Fibroblast of mammary gland (primary cell): ENCODE results near the gene DMAC2L.
A peak's percentile ranks its signal among the peaks of the same experiment; 100 is the strongest.

Experiments used
- DNase-seq: peaks from one replicate; pipeline ENCODE4 v3.0.0-alpha.2; 2010; ENCODE audit warnings: low read depth
- H3K4me3 ChIP-seq: 2 replicates; pipeline ENCODE4 v1.5.1; 2011; ENCODE audit warnings: low read depth, mild to moderate bottlenecking, low read length, moderate library complexity; ENCODE audit not compliant: control insufficient read depth
- TF ChIP-seq, protein P1 (sequence below): conservative IDR thresholded peaks from 2 replicates; pipeline ENCODE4 v1.5.1; 2011; ENCODE audit warnings: low read depth, low read length, inconsistent platforms; ENCODE audit not compliant: control insufficient read depth, insufficient read depth

Gene DMAC2L

DNA sequence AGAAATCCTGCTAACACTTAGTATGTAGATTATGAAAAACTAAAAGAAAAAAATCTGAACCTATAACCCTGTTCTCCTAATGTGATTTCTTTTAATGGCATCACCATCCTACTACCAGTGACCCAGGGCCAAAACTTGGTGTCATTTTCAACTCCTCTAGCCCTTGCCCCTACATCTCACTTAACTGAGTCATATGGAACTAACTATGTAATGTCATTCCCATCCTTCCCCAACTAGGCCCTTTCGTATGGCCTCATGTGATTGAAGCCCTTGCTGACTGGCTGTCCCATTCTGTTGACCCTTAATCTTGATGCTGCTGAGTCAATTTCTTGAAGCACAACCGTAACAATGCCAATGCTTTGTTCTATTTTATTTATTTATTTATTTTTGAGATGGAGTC is 7.6 kb downstream of the DMAC2L start:
- TF ChIP-seq, protein P1, sequence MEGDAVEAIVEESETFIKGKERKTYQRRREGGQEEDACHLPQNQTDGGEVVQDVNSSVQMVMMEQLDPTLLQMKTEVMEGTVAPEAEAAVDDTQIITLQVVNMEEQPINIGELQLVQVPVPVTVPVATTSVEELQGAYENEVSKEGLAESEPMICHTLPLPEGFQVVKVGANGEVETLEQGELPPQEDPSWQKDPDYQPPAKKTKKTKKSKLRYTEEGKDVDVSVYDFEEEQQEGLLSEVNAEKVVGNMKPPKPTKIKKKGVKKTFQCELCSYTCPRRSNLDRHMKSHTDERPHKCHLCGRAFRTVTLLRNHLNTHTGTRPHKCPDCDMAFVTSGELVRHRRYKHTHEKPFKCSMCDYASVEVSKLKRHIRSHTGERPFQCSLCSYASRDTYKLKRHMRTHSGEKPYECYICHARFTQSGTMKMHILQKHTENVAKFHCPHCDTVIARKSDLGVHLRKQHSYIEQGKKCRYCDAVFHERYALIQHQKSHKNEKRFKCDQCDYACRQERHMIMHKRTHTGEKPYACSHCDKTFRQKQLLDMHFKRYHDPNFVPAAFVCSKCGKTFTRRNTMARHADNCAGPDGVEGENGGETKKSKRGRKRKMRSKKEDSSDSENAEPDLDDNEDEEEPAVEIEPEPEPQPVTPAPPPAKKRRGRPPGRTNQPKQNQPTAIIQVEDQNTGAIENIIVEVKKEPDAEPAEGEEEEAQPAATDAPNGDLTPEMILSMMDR = no peak
- no peak overlapping the region for H3K4me3 ChIP-seq
- peak; percentile 54 for DNase-seq

DNA sequence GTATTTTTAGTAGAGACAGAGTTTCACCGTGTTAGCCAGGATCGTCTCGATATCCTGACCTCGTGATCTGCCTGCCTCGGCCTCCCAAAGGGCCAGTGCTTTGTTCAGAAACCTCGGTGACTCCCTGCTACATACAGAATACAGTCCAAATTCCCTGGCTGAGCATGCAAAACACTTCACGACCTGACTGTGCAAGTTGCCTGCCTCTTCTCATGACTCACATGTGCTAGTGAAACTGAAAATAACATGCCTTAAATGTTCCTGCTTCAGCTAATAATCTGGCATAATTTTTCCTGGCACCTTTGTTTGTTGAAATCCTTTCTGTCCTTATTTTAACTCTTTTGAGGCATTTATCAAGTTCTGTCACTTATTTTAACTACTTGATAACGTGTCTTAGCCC is 8.2 kb downstream of the DMAC2L start:
- TF ChIP-seq, protein P1 = no peak
- DNase-seq = peak; percentile 87
- no peak overlapping the region for H3K4me3 ChIP-seq

DNA sequence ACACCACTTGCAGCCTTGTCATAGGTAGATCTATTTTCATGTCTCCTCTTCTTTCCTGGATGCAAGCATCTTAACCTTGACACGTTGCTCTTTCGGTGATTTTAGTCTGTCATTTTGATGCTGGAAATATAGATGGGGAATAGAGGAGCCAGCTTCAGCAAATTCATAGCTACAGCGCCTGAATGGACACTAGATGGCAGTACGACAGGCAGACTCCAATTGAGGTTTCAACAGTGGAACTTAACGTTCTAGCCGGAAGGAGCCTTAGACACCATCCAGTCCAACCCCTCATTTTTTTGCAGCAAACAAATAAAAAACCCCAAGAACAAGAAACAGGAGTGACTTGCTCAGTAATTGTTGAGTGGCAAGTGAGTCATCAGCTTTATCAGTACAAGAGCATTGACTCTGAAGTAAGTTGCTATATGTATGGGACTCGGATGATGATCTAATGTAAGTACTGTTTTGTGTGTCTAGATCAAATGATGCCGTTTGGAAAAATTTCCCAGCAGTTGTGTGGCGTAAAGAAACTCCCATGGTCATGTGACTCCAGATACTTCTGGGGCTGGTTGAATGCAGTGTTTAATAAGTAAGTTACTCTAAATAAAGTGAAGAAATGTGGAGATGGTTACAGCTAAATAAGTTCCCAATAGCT is 9.0 kb downstream of the DMAC2L start:
- peak; percentile 96 for DNase-seq
- peak overlapping the region; percentile 19 for H3K4me3 ChIP-seq
- TF ChIP-seq, protein P1 = peak; percentile 94

DNA sequence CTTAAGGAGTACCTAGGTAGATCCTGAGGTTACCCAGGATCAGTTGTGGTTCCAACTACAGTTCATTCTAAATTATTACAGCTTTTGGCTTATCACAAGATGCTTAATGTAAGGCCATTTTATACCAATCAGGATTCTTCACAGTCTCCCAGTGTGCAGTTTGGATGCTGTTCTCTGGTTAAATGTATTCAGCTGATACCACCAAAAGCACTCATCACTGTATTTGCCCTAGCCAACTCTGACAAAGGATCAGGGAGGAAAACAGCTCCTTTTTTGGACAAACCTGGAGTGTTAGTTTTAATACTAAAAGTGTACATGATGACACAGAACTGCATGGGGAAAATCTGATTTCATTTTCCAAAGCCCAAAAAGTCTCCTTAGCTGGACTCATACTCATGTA is 19.5 kb downstream of the DMAC2L start:
- TF ChIP-seq, protein P1 = no peak
- no peak overlapping the region for H3K4me3 ChIP-seq

DNA sequence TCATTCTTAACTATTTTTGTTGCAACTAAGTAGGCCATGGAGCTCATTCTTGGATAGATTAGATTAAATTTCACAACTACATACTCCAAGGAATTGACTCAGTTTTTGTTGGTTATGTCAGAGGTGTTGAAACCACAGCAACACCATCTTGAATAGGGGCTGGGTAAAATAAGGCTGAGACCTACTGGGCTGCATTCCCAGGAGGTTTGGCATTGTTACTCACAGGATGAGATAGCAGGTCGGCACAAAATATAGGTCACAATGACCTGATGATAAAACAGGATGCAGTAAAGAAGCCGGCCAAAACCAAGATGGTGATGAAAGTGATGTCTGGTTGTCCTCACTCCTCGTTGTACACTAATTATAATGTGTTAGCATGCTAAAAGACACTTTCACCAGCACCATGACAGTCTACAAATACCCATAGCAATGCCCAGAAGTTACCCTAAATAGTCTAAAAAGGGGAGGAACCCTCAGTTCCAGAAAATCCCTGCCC is 20.9 kb downstream of the DMAC2L start:
- DNase-seq = peak; percentile 95
- TF ChIP-seq, protein P1 = no peak
- no peak overlapping the region for H3K4me3 ChIP-seq

More for the DNA sequence above, 19.5 kb downstream of the DMAC2L start:
- no peak for DNase-seq

DNA sequence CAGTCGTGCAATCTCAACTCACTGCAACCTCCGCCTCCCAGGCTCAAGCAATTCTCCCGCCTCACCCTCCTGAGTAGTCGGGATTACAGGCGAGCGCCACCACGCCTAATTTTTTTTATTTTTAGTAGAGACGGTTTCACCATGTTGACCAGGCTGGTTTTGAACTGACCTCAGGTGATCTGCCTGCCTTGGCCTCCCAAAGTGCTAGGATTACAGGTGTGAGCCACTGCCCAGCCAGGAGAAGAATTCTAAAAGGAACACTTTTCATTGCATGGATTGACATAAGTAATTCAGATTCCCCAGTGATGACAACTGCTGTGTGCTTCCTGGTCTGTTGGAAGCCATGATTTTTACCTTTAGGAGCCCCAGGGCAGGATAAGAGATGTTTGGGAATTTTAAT is 22.1 kb downstream of the DMAC2L start:
- TF ChIP-seq, protein P1 = no peak
- H3K4me3 ChIP-seq = no peak overlapping the region
- DNase-seq = no peak
